ENCODE results near the gene SOS2.

Gene SOS2

DNA sequence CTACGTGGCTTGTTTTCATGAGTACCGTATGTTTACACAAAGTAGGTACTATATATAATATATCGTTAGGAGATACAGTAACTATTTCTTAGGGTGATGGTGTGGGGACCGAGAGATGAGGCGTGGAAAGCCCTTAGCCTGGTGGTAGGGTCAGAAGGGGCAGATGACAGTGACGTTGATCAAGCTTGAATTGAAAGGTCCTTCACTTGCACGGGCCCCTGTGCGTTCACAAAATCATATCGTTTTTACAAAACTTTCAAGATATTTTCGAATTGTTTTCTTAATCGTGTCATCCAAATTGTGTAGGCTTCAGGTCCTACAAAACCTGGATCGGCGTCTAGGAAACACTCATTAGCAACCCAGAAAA, 881 bp upstream of the SOS2 start:
- Histone ChIP-seq H3K9ac (peak overlapping the region; percentile 90 to 99 (median 98); a peak in 21 of 22 replicates), H4K20me1 (peaks cover 11 to 34% (median 20%) of the 10 kb centered on the region in 11 experiments; a peak in 19 of 22 replicates), H3K27ac (peak overlapping the region; percentile 90 to 99 (median 97); a peak in 20 of 22 replicates), H3K27me3 (no peaks in the 10 kb centered on the region), H3K9me3 (replicated peaks in 1 of 11) (peaks cover 8 to 29% (median 22%) of the 10 kb centered on the region in 11 experiments), H3K4me1 (peaks cover 20 to 37% (median 25%) of the 10 kb centered on the region in 10 experiments), H3K4me3 (peak overlapping the region; percentile 86 to 100 (median 95)), H3K4me2 (peak overlapping the region; percentile 78 to 94 (median 86)), H3K36me3 (peaks cover 4 to 18% (median 8%) of the 10 kb centered on the region in 11 experiments; a peak in 16 of 22 replicates)
- TF ChIP-seq Cebpa-rat (IDR thresholded peaks at IDR 0.05) = no peak

DNA sequence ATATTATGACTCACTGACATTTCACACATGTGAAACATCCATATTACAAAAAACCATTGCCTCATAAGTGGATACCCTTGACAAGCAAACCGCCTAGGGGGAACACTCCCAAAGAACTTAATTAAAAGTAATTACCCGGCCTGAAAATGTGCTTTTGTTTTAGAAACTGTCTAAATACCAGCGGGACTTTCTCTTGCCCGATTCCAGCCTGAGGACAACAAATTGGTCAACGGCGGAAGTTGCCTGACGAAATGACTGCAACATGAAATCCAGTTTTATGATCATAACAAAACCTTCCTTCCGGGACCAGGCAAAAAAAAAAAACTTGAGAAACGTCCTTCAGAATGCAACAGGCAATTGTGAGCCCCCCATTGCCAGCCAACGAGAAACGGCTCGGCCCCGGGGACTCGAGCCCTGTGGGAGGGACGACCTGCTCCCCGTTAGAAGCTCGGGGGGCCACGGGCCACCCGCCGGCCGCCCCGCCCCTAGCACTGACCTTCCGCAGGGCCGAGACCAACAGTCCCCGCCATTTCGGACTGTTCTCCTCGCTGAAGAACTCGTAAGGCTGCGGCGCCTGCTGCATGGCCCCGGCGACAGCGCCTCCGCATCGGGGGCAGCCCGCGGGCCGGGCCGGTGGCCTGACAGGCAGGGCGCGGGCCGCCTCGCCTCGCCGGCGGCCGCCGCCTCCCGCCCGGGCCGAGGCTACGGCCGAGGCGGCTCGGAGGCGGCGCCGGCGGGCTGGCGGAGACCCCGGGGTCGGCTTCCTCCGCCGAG, 490 bp downstream of the SOS2 start:
- H3K27ac ChIP-seq = peak overlapping the region; percentile 90 to 99 (median 97)

DNA sequence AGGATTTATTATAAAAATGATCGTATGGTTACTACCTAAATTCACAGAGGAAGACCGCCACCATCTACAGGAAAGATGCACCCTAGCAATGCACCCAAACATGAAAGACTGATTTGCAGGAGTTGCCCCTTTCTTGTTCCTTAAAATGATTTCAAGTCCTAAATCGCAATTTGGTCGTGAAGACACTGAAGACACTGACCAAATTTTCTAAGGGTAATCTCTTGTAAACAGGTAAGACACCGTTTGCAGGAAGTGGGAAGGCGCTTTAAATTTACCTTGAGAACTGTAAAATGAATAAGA, 1.0 kb downstream of the SOS2 start:
- peaks cover 2 to 19% (median 14%) of the 10 kb centered on the region in 11 experiments; a peak in 20 of 22 replicates for H3K9me3 ChIP-seq (replicated peaks in 1 of 11)
- H3K36me3 ChIP-seq = peaks cover 4 to 21% (median 8%) of the 10 kb centered on the region in 11 experiments; a peak in 15 of 22 replicates
- H3K27me3 ChIP-seq = no peaks in the 10 kb centered on the region
- H3K27ac ChIP-seq = peak overlapping the region; percentile 90 to 99 (median 97)
- TF ChIP-seq Cebpa-rat (IDR thresholded peaks at IDR 0.05) = no peak
- H3K4me3 ChIP-seq = peak overlapping the region; percentile 86 to 100 (median 95)
- H3K4me1 ChIP-seq = peaks cover 21 to 48% (median 26%) of the 10 kb centered on the region in 10 experiments
- H3K4me2 ChIP-seq = peak overlapping the region; percentile 80 to 96 (median 90)
- peak overlapping the region; percentile 90 to 99 (median 98) for H3K9ac ChIP-seq
- H4K20me1 ChIP-seq = peaks cover 22 to 53% (median 39%) of the 10 kb centered on the region in 11 experiments; a peak in 21 of 22 replicates

More for the DNA sequence above, 490 bp downstream of the SOS2 start:
- Histone ChIP-seq H3K27me3 (no peaks in the 10 kb centered on the region), H3K36me3 (peaks cover 4 to 21% (median 8%) of the 10 kb centered on the region in 11 experiments; a peak in 16 of 22 replicates), H3K4me2 (peak overlapping the region; percentile 80 to 96 (median 90)), H3K4me1 (peaks cover 18 to 43% (median 25%) of the 10 kb centered on the region in 10 experiments), H3K4me3 (peak overlapping the region; percentile 86 to 100 (median 95)), H3K9me3 (replicated peaks in 1 of 11) (peaks cover 7 to 24% (median 19%) of the 10 kb centered on the region in 11 experiments), H4K20me1 (peaks cover 21 to 48% (median 33%) of the 10 kb centered on the region in 11 experiments; a peak in 20 of 22 replicates), H3K9ac (peak overlapping the region; percentile 90 to 99 (median 98))
- peak in 8 of 11 experiments; percentile 43 to 87 (median 66); a peak in 12 of 22 replicates for TF ChIP-seq Cebpa-rat (IDR thresholded peaks at IDR 0.05)

DNA sequence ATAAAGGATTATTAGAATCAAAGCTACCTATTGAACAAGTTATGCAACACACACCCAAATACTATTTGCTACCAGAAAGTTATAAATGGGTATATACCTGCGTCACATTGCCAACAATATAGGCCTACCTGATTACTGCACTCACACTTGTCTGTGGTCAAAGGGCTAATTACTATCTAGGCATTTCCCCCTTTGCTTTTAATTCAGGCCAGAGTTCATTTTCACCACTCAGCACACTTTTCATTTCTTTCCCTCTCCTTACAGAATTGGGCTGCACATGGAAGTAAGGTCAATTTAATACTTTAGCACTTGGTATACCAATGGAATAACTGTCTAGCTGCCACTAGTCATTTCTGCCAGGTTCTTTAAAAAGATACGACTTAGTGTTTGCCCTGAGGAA, 1.7 kb downstream of the SOS2 start:
- peak overlapping the region; percentile 90 to 99 (median 98); a peak in 21 of 22 replicates for H3K9ac ChIP-seq
- peak overlapping the region; percentile 86 to 100 (median 95) for H3K4me3 ChIP-seq
- no peaks in the 10 kb centered on the region for H3K27me3 ChIP-seq
- H3K4me2 ChIP-seq = peak overlapping the region; percentile 80 to 96 (median 90)
- peaks cover 0 to 18% (median 11%) of the 10 kb centered on the region in 11 experiments; a peak in 16 of 22 replicates for H3K9me3 ChIP-seq (replicated peaks in 1 of 11)
- no peak for TF ChIP-seq Cebpa-rat (IDR thresholded peaks at IDR 0.05)
- peaks cover 21 to 53% (median 26%) of the 10 kb centered on the region in 10 experiments for H3K4me1 ChIP-seq
- peaks cover 27 to 60% (median 45%) of the 10 kb centered on the region in 11 experiments; a peak in 21 of 22 replicates for H4K20me1 ChIP-seq
- H3K36me3 ChIP-seq = peaks cover 4 to 21% (median 8%) of the 10 kb centered on the region in 11 experiments; a peak in 15 of 22 replicates
- H3K27ac ChIP-seq = peak overlapping the region; percentile 90 to 99 (median 97); a peak in 17 of 22 replicates

DNA sequence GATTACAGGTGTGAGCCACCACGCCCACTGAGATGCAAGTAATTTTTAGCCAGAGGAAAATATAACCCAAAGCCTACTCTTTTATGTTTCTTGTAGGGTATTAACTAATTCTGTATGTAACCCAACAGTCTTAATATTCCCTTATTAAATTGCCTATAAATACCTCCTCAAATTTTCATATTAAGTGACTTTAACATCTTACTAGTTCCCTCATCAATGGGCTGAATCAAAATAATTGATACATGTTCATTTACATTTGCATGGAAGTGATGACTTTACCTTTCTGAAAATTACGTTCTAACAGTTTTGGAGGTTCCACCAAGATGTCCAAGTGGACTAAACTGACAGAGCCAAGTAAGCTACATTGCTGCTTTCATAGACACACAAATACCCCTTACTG, 3.1 kb downstream of the SOS2 start:
- Histone ChIP-seq H3K36me3 (peaks cover 4 to 23% (median 11%) of the 10 kb centered on the region in 11 experiments; a peak in 16 of 22 replicates), H3K27me3 (no peaks in the 10 kb centered on the region), H4K20me1 (peaks cover 35 to 74% (median 58%) of the 10 kb centered on the region in 11 experiments; a peak in 21 of 22 replicates), H3K4me3 (no peak overlapping the region; a peak in 1 of 20 replicates), H3K4me2 (peak overlapping the region in 7 of 11 experiments; percentile 80 to 96 (median 90); a peak in 10 of 22 replicates), H3K9ac (no peak overlapping the region), H3K9me3 (replicated peaks in 1 of 11) (peaks cover 0 to 18% (median 11%) of the 10 kb centered on the region in 11 experiments; a peak in 15 of 22 replicates), H3K27ac (no peak overlapping the region), H3K4me1 (peaks cover 21 to 53% (median 26%) of the 10 kb centered on the region in 10 experiments)
- no peak for TF ChIP-seq Cebpa-rat (IDR thresholded peaks at IDR 0.05)

DNA sequence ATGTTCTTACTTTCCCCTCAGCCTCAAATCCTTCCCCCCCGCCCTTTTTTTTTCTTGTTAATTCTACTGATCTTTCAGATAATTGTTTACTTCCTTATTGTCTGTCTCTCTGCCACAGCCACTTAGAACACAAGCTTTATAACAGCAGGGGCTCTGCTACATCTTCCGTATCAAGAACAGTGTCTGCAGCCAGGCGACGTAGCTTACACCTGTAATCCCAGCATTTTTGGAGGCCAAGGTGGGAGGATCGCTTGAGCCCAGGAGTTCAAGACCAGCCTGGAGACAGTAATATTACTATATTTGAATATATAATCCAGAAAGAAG, 5.4 kb downstream of the SOS2 start:
- TF ChIP-seq Cebpa-rat (IDR thresholded peaks at IDR 0.05) = no peak
- Histone ChIP-seq H3K9ac (peak overlapping the region in 2 of 11 experiments; percentile 37 to 38; a peak in 2 of 22 replicates), H3K27me3 (no peaks in the 10 kb centered on the region), H3K27ac (peak overlapping the region in 2 of 11 experiments; percentile 10 to 30; a peak in 1 of 22 replicates), H3K4me3 (no peak overlapping the region), H4K20me1 (peaks cover 46 to 98% (median 80%) of the 10 kb centered on the region in 11 experiments; a peak in 21 of 22 replicates), H3K9me3 (replicated peaks in 1 of 11) (peaks cover 0 to 18% (median 11%) of the 10 kb centered on the region in 11 experiments; a peak in 15 of 22 replicates), H3K36me3 (peaks cover 4 to 33% (median 13%) of the 10 kb centered on the region in 11 experiments; a peak in 16 of 22 replicates), H3K4me2 (peak overlapping the region in 4 of 11 experiments; percentile 3 to 60 (median 38); a peak in 6 of 22 replicates), H3K4me1 (peaks cover 21 to 50% (median 25%) of the 10 kb centered on the region in 10 experiments)

DNA sequence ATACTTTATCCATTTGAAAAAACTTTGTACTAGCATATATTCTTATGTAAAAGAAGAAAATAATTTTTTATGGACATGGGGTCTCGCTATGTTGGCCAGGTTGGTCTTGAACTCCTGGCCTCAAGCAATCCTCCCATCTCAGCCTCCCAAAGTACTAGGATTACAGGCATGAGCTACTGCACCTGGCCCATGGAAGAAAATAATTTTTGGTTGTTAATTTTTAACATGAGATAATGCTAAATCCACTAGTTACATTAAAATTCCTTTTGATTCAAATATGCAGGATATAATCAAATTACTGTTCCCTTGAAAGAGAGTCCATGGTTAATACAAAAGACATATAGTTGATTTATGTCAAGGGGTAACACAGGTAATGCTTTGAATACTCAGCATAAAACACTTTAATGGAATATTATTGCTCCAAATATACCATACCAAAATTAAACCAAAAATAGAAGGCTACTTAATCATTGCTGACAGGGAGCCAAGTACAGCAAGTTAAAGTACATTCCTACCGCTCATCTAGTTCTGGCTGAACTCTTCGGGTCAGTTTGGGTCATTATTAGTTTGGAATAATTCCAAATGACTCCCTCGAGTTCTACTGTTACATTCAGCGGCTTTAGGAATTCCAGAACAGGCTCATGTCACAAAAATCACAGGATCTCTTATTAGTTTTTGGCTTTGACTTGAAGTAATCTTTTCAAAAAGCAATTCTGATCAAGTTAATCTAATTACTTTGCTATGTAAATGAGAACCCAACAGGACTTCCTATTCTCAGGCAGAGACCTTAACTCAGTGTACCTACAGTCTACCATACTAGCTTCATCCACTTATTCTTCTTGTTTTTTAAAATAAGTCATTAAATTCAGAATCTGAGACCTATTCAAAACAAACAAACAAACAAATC, 6.1 kb downstream of the SOS2 start:
- Histone ChIP-seq H3K36me3 (peaks cover 4 to 33% (median 13%) of the 10 kb centered on the region in 11 experiments; a peak in 16 of 22 replicates), H3K4me3 (no peak overlapping the region), H3K27ac (peak overlapping the region in 1 of 11 experiments; percentile 10; a peak in 1 of 22 replicates), H3K4me2 (peak overlapping the region in 3 of 11 experiments; percentile 25 to 60 (median 50); a peak in 5 of 22 replicates), H4K20me1 (peaks cover 49 to 100% (median 84%) of the 10 kb centered on the region in 11 experiments; a peak in 21 of 22 replicates), H3K27me3 (no peaks in the 10 kb centered on the region), H3K9ac (0 out of 22 replicates have a peak overlapping the region, but pooled peaks of 1 of the 11 experiments have one; percentile 37), H3K4me1 (peaks cover 20 to 50% (median 25%) of the 10 kb centered on the region in 10 experiments), H3K9me3 (replicated peaks in 1 of 11) (peaks cover 0 to 18% (median 11%) of the 10 kb centered on the region in 11 experiments; a peak in 15 of 22 replicates)
- TF ChIP-seq Cebpa-rat (IDR thresholded peaks at IDR 0.05) = no peak

All from BLaER1 treated with 17β-estradiol and CSF1 and Interleukin-3, amounts not matched to agents 10 nM and 100 nM (cell line).